ENCODE results near the gene LYPD3. TPM values are rescaled to one million over a fixed set of nuclear protein-coding genes. Genes with fewer than 3 reads are reported as not detected.

LYPD3 gene
- polyA plus RNA-seq, 1 donor (not counting 4 experiments of a cell fraction or from before 2014, with no cell fraction given), result 163 TPM

DNA sequence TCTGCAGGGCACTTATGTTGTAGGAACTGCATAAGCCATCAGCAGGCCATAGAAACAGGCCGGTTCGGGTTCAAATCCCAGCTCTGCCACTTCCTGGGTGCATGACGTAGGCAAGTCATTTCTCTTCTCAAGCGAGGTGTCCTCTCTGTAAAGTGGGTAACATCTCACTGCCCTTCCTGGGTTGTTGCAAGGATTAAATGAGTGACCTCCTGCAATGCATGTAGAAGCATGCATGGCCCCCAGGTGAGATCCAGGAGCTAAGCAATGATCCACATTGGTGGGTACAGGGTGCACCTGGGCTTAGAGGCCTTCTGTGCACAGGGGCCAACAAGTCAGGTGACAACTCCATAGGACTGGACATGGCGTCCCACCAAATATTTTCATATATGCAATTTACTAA lies 25.4 kb upstream of the LYPD3 start:
- Histone ChIP-seq H3K79me2 (ENCODE audit: control insufficient read depth, insufficient read depth, low read length) (no peaks in the 10 kb centered on the region), H3K9ac (ENCODE audit: control insufficient read depth, extremely low read depth, insufficient read depth, low read length) (no peak overlapping the region), H3K36me3 (ENCODE audit: control insufficient read depth in 2 of 2, extremely low read depth in 1 of 2, insufficient read depth in 2 of 2, low read length in 2 of 2) (peaks cover 6 to 13% of the 10 kb centered on the region in 2 experiments), H3K4me1 (ENCODE audit: control insufficient read depth, extremely low read depth, insufficient read depth, low read length) (no peaks in the 10 kb centered on the region), H2AFZ (ENCODE audit: control insufficient read depth, low read length) (no peak overlapping the region), H3K27ac (ENCODE audit: control insufficient read depth, insufficient read depth, low read length) (no peak overlapping the region), H3K4me3 (ENCODE audit: control insufficient read depth in 2 of 3, extremely low read depth in 1 of 3, insufficient read depth in 2 of 3, low read depth in 1 of 3, low read length in 3 of 3) (no peak overlapping the region), H4K20me1 (ENCODE audit: control insufficient read depth, extremely low read depth, insufficient read depth, low read length) (no peaks in the 10 kb centered on the region), H3K4me2 (ENCODE audit: control insufficient read depth, extremely low read depth, insufficient read depth, low read depth, low read length) (no peak overlapping the region), H3K27me3 (ENCODE audit: control insufficient read depth, extremely low read depth, insufficient read depth, low read length) (no peaks in the 10 kb centered on the region), H3K9me3 (ENCODE audit: control insufficient read depth, low read depth, low read length) (no peaks in the 10 kb centered on the region), H3K9me1 (ENCODE audit: control insufficient read depth, extremely low read depth, insufficient read depth, low read length) (no peaks in the 10 kb centered on the region)
- TF ChIP-seq, protein P1, sequence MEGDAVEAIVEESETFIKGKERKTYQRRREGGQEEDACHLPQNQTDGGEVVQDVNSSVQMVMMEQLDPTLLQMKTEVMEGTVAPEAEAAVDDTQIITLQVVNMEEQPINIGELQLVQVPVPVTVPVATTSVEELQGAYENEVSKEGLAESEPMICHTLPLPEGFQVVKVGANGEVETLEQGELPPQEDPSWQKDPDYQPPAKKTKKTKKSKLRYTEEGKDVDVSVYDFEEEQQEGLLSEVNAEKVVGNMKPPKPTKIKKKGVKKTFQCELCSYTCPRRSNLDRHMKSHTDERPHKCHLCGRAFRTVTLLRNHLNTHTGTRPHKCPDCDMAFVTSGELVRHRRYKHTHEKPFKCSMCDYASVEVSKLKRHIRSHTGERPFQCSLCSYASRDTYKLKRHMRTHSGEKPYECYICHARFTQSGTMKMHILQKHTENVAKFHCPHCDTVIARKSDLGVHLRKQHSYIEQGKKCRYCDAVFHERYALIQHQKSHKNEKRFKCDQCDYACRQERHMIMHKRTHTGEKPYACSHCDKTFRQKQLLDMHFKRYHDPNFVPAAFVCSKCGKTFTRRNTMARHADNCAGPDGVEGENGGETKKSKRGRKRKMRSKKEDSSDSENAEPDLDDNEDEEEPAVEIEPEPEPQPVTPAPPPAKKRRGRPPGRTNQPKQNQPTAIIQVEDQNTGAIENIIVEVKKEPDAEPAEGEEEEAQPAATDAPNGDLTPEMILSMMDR (optimal IDR thresholded peaks at IDR 0.05 in 1 of 3, IDR thresholded peaks at IDR 0.05 in 1 of 3, conservative IDR thresholded peaks at IDR 0.05 in 1 of 3; ENCODE audit: extremely low read depth in 1 of 3, insufficient read depth in 2 of 3, low read length in 3 of 3), result no peak
- TF ChIP-seq EZH2 (IDR thresholded peaks at IDR 0.05; ENCODE audit: low read length), result no peak
- DNase-seq (ENCODE audit: low read depth, low spot score), result no peak
- dilution Hi-C loops (cut with MboI; ENCODE audit: extremely low pct_ligation_motif_present, low sequenced_read_pairs), result no loop called here
- no peak for FAIRE-seq

DNA sequence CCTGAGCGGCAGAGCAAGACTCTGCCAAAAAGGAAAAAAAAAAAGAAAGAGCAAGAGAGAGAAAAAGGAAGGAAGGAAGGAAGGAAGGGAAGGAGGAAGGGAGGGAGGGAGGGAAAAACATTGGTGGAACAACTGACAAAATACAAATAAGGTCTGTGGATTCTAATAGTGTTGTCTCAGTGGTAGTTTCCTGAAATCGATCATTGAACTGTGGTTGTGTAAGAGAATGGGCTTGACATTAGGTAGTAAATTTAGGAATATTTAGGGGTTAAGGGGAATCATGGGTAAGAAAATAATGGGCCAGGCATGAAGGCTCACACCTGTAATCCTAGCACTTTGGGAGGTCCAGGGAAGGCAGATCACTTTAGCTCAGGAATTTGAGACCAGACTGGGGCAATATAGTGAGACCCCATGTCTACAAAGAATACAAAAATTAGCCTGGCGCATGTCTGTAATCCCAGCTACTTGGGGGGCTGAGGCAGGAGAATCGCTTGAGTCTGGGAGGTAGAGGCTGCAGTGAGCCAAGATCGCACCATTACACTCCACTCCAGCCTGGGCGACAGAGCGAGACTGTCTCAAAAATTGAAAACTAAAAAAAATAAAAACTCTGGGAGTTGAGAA lies 24.7 kb upstream of the LYPD3 start:
- Histone ChIP-seq H3K9me3 (ENCODE audit: control insufficient read depth, low read depth, low read length) (no peaks in the 10 kb centered on the region), H3K9me1 (ENCODE audit: control insufficient read depth, extremely low read depth, insufficient read depth, low read length) (no peaks in the 10 kb centered on the region), H3K4me1 (ENCODE audit: control insufficient read depth, extremely low read depth, insufficient read depth, low read length) (no peaks in the 10 kb centered on the region), H3K27me3 (ENCODE audit: control insufficient read depth, extremely low read depth, insufficient read depth, low read length) (no peaks in the 10 kb centered on the region), H3K27ac (ENCODE audit: control insufficient read depth, insufficient read depth, low read length) (no peak overlapping the region), H2AFZ (ENCODE audit: control insufficient read depth, low read length) (no peak overlapping the region), H3K9ac (ENCODE audit: control insufficient read depth, extremely low read depth, insufficient read depth, low read length) (no peak overlapping the region), H3K4me3 (ENCODE audit: control insufficient read depth in 2 of 3, extremely low read depth in 1 of 3, insufficient read depth in 2 of 3, low read depth in 1 of 3, low read length in 3 of 3) (no peak overlapping the region), H3K79me2 (ENCODE audit: control insufficient read depth, insufficient read depth, low read length) (no peaks in the 10 kb centered on the region), H3K36me3 (ENCODE audit: control insufficient read depth in 2 of 2, extremely low read depth in 1 of 2, insufficient read depth in 2 of 2, low read length in 2 of 2) (peaks cover 6 to 7% of the 10 kb centered on the region in 2 experiments), H3K4me2 (ENCODE audit: control insufficient read depth, extremely low read depth, insufficient read depth, low read depth, low read length) (no peak overlapping the region), H4K20me1 (ENCODE audit: control insufficient read depth, extremely low read depth, insufficient read depth, low read length) (no peaks in the 10 kb centered on the region)
- no peak for TF ChIP-seq EZH2 (IDR thresholded peaks at IDR 0.05; ENCODE audit: low read length)
- TF ChIP-seq, protein P1 (optimal IDR thresholded peaks at IDR 0.05 in 1 of 3, IDR thresholded peaks at IDR 0.05 in 1 of 3, conservative IDR thresholded peaks at IDR 0.05 in 1 of 3; ENCODE audit: extremely low read depth in 1 of 3, insufficient read depth in 2 of 3, low read length in 3 of 3), result no peak
- dilution Hi-C loops (cut with MboI; ENCODE audit: extremely low pct_ligation_motif_present, low sequenced_read_pairs), result no loop called here
- no peak for FAIRE-seq
- DNase-seq (ENCODE audit: low read depth, low spot score), result no peak

Data from keratinocyte (primary cell).